K562 (cell line): Measurements from ENCODE around the gene CXCL6. TPM values are rescaled to one million over a fixed set of nuclear protein-coding genes. Genes with fewer than 3 reads are reported as not detected.

Experiments
- ATAC-seq: fragments of 200-7000 bp; cut with Tn5 transposase; 3 replicates; pipeline ENCODE4 v1.9.1; 2020; ENCODE audit warnings: moderate library complexity
- BruUV-seq: library from RNA; stranded (reverse); fragments of 400-500 nt; replicated peaks from 2 replicates; lab custom pipeline; 2021; lab: Mats Ljungman, UMichigan
- CTCF ChIA-PET: fragments of 300-600 bp; formaldehyde crosslinking; extraction: SDS; loops from one replicate; lab custom pipeline; 2021; ENCODE audit warnings: low intra/inter-chr PET ratio; lab: Yijun Ruan, JAX
- POLR2A ChIA-PET: fragments of 300-600, 350-650 bp; sonication (Branson Sonifier 250); formaldehyde crosslinking; extraction: SDS; loops from one replicate; lab custom pipeline; 2021; ENCODE audit warnings: antibody characterized with exemption, inconsistent platforms; lab: Yijun Ruan, JAX
- DNase-seq, 4 experiments: peaks; one replicate each; pipeline versions ENCODE4 v3.0.0 to v3.0.0-alpha.2; 2011 to 2018; ENCODE audit warnings: low spot score in 3 of 4, mixed read lengths in 3 of 4; ENCODE audit errors: extremely low read depth in 1 of 4
- FAIRE-seq: peaks from 2 replicates; lab custom pipeline; 2011; peaks lifted over from hg19 to GRCh38; lab: Jason Lieb, UNC
- H2AFZ ChIP-seq: 2 replicates; pipeline ENCODE4 v1.6.0; 2011; ENCODE audit warnings: low read depth, low read length, control low read depth, inconsistent platforms
- H3K27ac ChIP-seq: fragments of 200-600 bp; 3 replicates; pipeline ENCODE4 v1.8.0; 2011; ENCODE audit warnings: low read depth, mild to moderate bottlenecking, control low read depth, inconsistent platforms, low read length, moderate library complexity, mixed read lengths; ENCODE audit errors: extremely low read depth
- H3K27me3 ChIP-seq, 2 experiments: fragments of 300-600 bp in 1 of 2; 2 replicates in 1 of 2; 3 replicates in 1 of 2; pipeline versions ENCODE4 v1.6.0 to v1.8.0; 2011; ENCODE audit warnings: inconsistent platforms in 2 of 2, low read length in 2 of 2, mild to moderate bottlenecking in 1 of 2, mixed read lengths in 1 of 2, moderate library complexity in 1 of 2; ENCODE audit not compliant: control insufficient read depth in 2 of 2, insufficient read depth in 2 of 2
- H3K36me3 ChIP-seq: fragments of 300-600 bp; 3 replicates; pipeline ENCODE4 v1.8.0; 2011; ENCODE audit warnings: mild to moderate bottlenecking, low read length, inconsistent platforms; ENCODE audit not compliant: control insufficient read depth, insufficient read depth
- H3K4me1 ChIP-seq, 2 experiments: fragments of 200-600 bp in 1 of 2; replicated peaks in 1 of 2; 2 replicates in 1 of 2; 3 replicates in 1 of 2; pipeline versions ENCODE4 v1.5.1 to v1.8.0; 2011; ENCODE audit warnings: inconsistent platforms in 2 of 2, low read length in 2 of 2, mild to moderate bottlenecking in 1 of 2, mixed read lengths in 1 of 2, moderate library complexity in 1 of 2; ENCODE audit not compliant: control insufficient read depth in 2 of 2, insufficient read depth in 2 of 2
- H3K4me2 ChIP-seq: 2 replicates; pipeline ENCODE4 v1.6.1; 2011; ENCODE audit warnings: low read length, control low read depth, inconsistent platforms, mixed read lengths; ENCODE audit not compliant: insufficient read depth
- H3K4me3 ChIP-seq: fragments of 200-600 bp; sonication (generic), shearing (Covaris generic); 2 replicates; pipeline ENCODE4 v1.5.1; 2016; ENCODE audit warnings: control low read depth, inconsistent platforms
- H3K79me2 ChIP-seq: fragments of 200-600 bp; 3 replicates; pipeline ENCODE4 v1.8.0; 2011; ENCODE audit warnings: low read length, inconsistent platforms; ENCODE audit not compliant: control insufficient read depth, insufficient read depth
- H3K9ac ChIP-seq, 2 experiments: 2 replicates each; pipeline versions ENCODE4 v1.6.0 to v1.6.1; 2011; ENCODE audit warnings: low read depth in 2 of 2, low read length in 2 of 2, control low read depth in 1 of 2, inconsistent platforms in 1 of 2, mild to moderate bottlenecking in 1 of 2, mixed read lengths in 1 of 2; ENCODE audit not compliant: insufficient read depth in 1 of 2
- H3K9me1 ChIP-seq: one replicate; pipeline ENCODE4 v1.6.0; 2011; ENCODE audit warnings: inconsistent platforms, mild to moderate bottlenecking, low read length, moderate library complexity; ENCODE audit not compliant: control insufficient read depth, insufficient read depth
- H3K9me3 ChIP-seq: replicated peaks from 2 replicates; pipeline ENCODE4 v1.5.1; 2011; ENCODE audit warnings: low read depth, low read length, inconsistent platforms; ENCODE audit not compliant: control insufficient read depth, insufficient read depth
- H4K20me1 ChIP-seq: replicated peaks from 2 replicates; pipeline ENCODE4 v1.6.1; 2011; ENCODE audit warnings: low read length, inconsistent platforms, mixed read lengths; ENCODE audit not compliant: control insufficient read depth, insufficient read depth
- CUX1 ChIP-seq: fragments of 200-800 bp; sonication (Bioruptor generic); IDR thresholded peaks from 2 replicates; pipeline ENCODE4 v1.6.1; 2016; ENCODE audit warnings: missing genetic modification characterization, missing compliant biosample characterization
- WGBS: fragments of 100-300 bp; shearing (Covaris generic); methylation state at CpG from one replicate; pipeline ENCODE4 v1.1.6; 2016; ENCODE audit warnings: low coverage, mixed read lengths; ENCODE audit not compliant: insufficient coverage; ENCODE audit errors: missing lambda C conversion rate; 5-methylcytosine and 5-hydroxymethylcytosine counted together
- in situ Hi-C: fragments of 300-500 bp; cut with MboI; formaldehyde crosslinking; loops from 4 replicates; pipeline ENCODE4 v1.15.0; 2018; ENCODE audit warnings: inconsistent platforms, mixed read lengths
- intact Hi-C: fragments of 100-400 bp; cut with micrococcal nuclease; formaldehyde crosslinking; loops from 2 replicates; pipeline ENCODE4 v1.14.2; 2022
- polyA plus RNA-seq, 8 experiments: library from polyadenylated mRNA; depleted of rRNA in 4 of 8; stranded (reverse) in 5 of 8; unstranded in 3 of 8; fragments of >200 nt; fragmentation: Nextera tagmentation in 2 of 8; fragmentation: Illumina TruSeq in 1 of 8; extraction: Ambion mirVana in 2 of 8; extraction: Trizol in 1 of 8; gene quantifications; 2 replicates each; pipeline versions ENCODE4 v1.2.1 to v1.2.3, GENCODE V29; 2011 to 2014; ENCODE audit warnings: inconsistent platforms in 1 of 8, missing spikeins in 1 of 8
- total RNA-seq, 7 experiments: library from RNA; depleted of rRNA in 6 of 7; stranded (reverse); fragments of >200 nt in 6 of 7; fragmentation: Illumina TruSeq in 2 of 7; extraction: Trizol in 2 of 7; gene quantifications; 2 replicates each; pipeline versions ENCODE4 v1.2.1 to v1.2.3, GENCODE V29; 2011 to 2021; ENCODE audit warnings: low replicate concordance in 1 of 7
- TF ChIP-seq, protein P1 (sequence below): fragments of 250-450 bp; sonication (Bioruptor Pico); IDR thresholded peaks from 2 replicates; pipeline ENCODE4 v1.8.0; 2021; ENCODE audit warnings: mild to moderate bottlenecking, moderate library complexity
- TF ChIP-seq, protein P2 (sequence below): fragments of 250-450 bp; sonication (Bioruptor Pico); IDR thresholded peaks from 2 replicates; pipeline ENCODE4 v1.5.0; 2021; ENCODE audit warnings: mild to moderate bottlenecking, moderate library complexity

Gene CXCL6
- total and polyA plus RNA-seq, 9 of the 15 experiments (the other 6 are each of a cell fraction or from before 2014, with no cell fraction given) = not detected

GRCh38 chr4:73862322-73862721 is 25.8 kb downstream of the CXCL6 start:
- POLR2A ChIA-PET = interaction anchor here (1.0 kb wide), 1 partner anchor 16 kb away, joined by 3 read pairs; no protein-coding TSS in a partner anchor
- FAIRE-seq = no peak
- TF ChIP-seq CUX1 (CRISPR knock-in tag) = no peak
- TF ChIP-seq, protein P1, sequence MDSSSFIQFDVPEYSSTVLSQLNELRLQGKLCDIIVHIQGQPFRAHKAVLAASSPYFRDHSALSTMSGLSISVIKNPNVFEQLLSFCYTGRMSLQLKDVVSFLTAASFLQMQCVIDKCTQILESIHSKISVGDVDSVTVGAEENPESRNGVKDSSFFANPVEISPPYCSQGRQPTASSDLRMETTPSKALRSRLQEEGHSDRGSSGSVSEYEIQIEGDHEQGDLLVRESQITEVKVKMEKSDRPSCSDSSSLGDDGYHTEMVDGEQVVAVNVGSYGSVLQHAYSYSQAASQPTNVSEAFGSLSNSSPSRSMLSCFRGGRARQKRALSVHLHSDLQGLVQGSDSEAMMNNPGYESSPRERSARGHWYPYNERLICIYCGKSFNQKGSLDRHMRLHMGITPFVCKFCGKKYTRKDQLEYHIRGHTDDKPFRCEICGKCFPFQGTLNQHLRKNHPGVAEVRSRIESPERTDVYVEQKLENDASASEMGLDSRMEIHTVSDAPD (CRISPR knock-in tag) = no peak
- TF ChIP-seq, protein P2, sequence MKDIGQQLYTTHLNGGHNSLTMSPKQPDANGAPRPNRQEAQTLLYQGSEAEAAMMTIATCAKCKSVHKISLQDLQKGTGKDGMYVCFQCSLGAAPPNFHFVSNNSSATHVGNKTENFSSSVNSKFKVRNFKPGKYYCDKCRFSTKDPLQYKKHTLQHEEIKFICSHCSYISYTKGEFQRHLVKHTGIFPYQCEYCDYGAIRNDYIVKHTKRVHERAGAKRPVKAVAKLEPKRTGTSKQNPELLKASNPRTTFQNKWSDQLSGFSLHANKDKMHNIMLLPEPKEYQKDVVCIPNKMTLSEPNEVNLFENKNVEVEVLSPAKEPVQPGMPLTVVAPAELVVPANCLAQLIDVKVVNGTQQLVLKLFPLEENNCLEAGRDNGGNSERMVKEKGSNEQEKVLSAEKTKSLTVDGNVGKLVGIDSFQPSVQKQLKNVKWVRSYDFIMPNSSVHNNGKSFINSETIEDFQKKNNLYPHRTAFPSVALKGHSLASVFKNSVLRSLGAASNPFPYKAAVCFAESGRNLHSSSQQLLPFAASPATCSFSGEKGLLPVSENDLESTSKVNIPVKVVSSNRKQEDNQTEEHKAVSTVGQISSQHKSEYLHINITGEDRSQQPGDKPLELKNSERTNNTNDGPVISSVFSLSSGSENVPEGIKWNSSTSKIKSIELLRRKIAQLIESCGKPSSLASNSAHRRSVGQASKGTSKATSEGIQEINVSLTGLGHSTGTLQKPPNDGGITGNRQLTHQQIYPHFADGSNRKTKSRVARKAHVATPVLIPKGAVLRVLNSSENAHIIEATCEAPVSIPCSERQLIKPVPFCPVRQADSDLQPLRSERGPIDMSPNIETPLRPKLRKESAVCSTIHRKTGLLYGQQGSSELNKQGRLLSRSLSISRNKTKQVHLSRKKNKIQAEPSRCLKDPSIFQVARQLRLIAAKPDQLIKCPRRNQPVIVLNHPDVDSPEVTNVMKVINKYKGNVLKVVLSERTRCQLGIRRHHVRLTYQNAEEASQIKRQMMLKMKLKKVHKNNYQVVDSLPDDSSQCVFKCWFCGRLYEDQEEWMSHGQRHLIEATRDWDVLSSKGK (CRISPR knock-in tag) = no peak
- H3K79me2 ChIP-seq = no peaks in the 10 kb centered on the region
- in situ Hi-C loops (no loop called here), intact Hi-C loops (no loop called here)
- no peaks in the 10 kb centered on the region for H4K20me1 ChIP-seq
- H3K27me3 ChIP-seq = no peaks in the 10 kb centered on the region
- no peaks in the 10 kb centered on the region for H3K9me3 ChIP-seq
- H2AFZ ChIP-seq = no peak overlapping the region
- no peak for ATAC-seq
- H3K4me2 ChIP-seq = no peak overlapping the region
- H3K4me1 ChIP-seq = no peaks in the 10 kb centered on the region; a peak in 1 of 5 replicates
- no peak overlapping the region for H3K9ac ChIP-seq
- H3K27ac ChIP-seq = no peak overlapping the region
- no TSS peak for BruUV-seq
- CTCF ChIA-PET = no interaction called here
- H3K9me1 ChIP-seq = no peaks in the 10 kb centered on the region
- WGBS = 43% methylated on average over 1 of the region's 1 CpG
- no peaks in the 10 kb centered on the region for H3K36me3 ChIP-seq
- H3K4me3 ChIP-seq = no peak overlapping the region
- no peak for DNase-seq
